Measurements from ENCODE around the gene COX6B2. TPM values are rescaled to one million over a fixed set of nuclear protein-coding genes. Genes with fewer than 3 reads are reported as not detected.

Gene COX6B2
- total and polyA plus RNA-seq, 2 donors = 2.6 to 40.4 TPM

GRCh38 chr19:55391191-55391670, 36.7 kb upstream of the COX6B2 start:
- H3K4me3 ChIP-seq (ENCODE audit: low read length in 2 of 2) = no peak overlapping the region
- 93% methylated on average over 12 of the region's 12 CpGs for WGBS
- H3K27me3 ChIP-seq (ENCODE audit: control insufficient read depth in 2 of 2, insufficient read depth in 1 of 2, low read length in 1 of 2) = no peaks in the 10 kb centered on the region
- DNase-seq (ENCODE audit: low read depth in 6 of 9, low spot score in 9 of 9) = no peak
- H3K36me3 ChIP-seq (ENCODE audit: control insufficient read depth in 2 of 2, insufficient read depth in 2 of 2, low read length in 1 of 2) = peaks cover 48 to 51% of the 10 kb centered on the region in 2 donors
- H3K4me1 ChIP-seq (ENCODE audit: control insufficient read depth in 2 of 2, insufficient read depth in 2 of 2, low read length in 2 of 2) = peaks cover 16 to 33% of the 10 kb centered on the region in 2 donors
- no peaks in the 10 kb centered on the region for H3K9me3 ChIP-seq (ENCODE audit: control insufficient read depth in 2 of 2, insufficient read depth in 1 of 2, low read length in 1 of 2)
- H3K27ac ChIP-seq (ENCODE audit: low read depth in 1 of 2, low read length in 1 of 2) = no peak overlapping the region

GRCh38 chr19:55390461-55390880, 36.0 kb upstream of the COX6B2 start:
- Histone ChIP-seq H3K27ac (ENCODE audit: low read depth in 1 of 2, low read length in 1 of 2) (no peak overlapping the region), H3K9me3 (ENCODE audit: control insufficient read depth in 2 of 2, insufficient read depth in 1 of 2, low read length in 1 of 2) (no peaks in the 10 kb centered on the region), H3K4me3 (ENCODE audit: low read length in 2 of 2) (no peak overlapping the region), H3K4me1 (ENCODE audit: control insufficient read depth in 2 of 2, insufficient read depth in 2 of 2, low read length in 2 of 2) (peaks cover 16 to 33% of the 10 kb centered on the region in 2 donors), H3K36me3 (ENCODE audit: control insufficient read depth in 2 of 2, insufficient read depth in 2 of 2, low read length in 1 of 2) (peaks cover 48 to 51% of the 10 kb centered on the region in 2 donors), H3K27me3 (ENCODE audit: control insufficient read depth in 2 of 2, insufficient read depth in 1 of 2, low read length in 1 of 2) (no peaks in the 10 kb centered on the region)
- 88% methylated on average over 7 of the region's 7 CpGs for WGBS
- DNase-seq (ENCODE audit: low read depth in 6 of 9, low spot score in 9 of 9) = no peak

- no peak overlapping the region for H3K27ac ChIP-seq (ENCODE audit: low read depth in 1 of 2, low read length in 1 of 2)
- H3K27me3 ChIP-seq (ENCODE audit: control insufficient read depth in 2 of 2, insufficient read depth in 1 of 2, low read length in 1 of 2) = no peaks in the 10 kb centered on the region
- 96% methylated on average over 21 of the region's 21 CpGs for WGBS
- no peak for DNase-seq (ENCODE audit: low read depth in 6 of 9, low spot score in 9 of 9)
- H3K36me3 ChIP-seq (ENCODE audit: control insufficient read depth in 2 of 2, insufficient read depth in 2 of 2, low read length in 1 of 2) = peaks cover 48 to 51% of the 10 kb centered on the region in 2 donors
- no peaks in the 10 kb centered on the region for H3K9me3 ChIP-seq (ENCODE audit: control insufficient read depth in 2 of 2, insufficient read depth in 1 of 2, low read length in 1 of 2)
- peaks cover 20 to 38% of the 10 kb centered on the region in 2 donors for H3K4me1 ChIP-seq (ENCODE audit: control insufficient read depth in 2 of 2, insufficient read depth in 2 of 2, low read length in 2 of 2)
- H3K4me3 ChIP-seq (ENCODE audit: low read length in 2 of 2) = no peak overlapping the region
These were observed 35.1 kb upstream of the COX6B2 start for GRCh38 chr19:55389386-55390317.

- Histone ChIP-seq H3K4me3 (ENCODE audit: low read length in 2 of 2) (peak overlapping the region in 1 of 2 donors; percentile 95), H3K9me3 (ENCODE audit: control insufficient read depth in 2 of 2, insufficient read depth in 1 of 2, low read length in 1 of 2) (no peaks in the 10 kb centered on the region), H3K36me3 (ENCODE audit: control insufficient read depth in 2 of 2, insufficient read depth in 2 of 2, low read length in 1 of 2) (peaks cover 48 to 51% of the 10 kb centered on the region in 2 donors), H3K4me1 (ENCODE audit: control insufficient read depth in 2 of 2, insufficient read depth in 2 of 2, low read length in 2 of 2) (peaks cover 23 to 49% of the 10 kb centered on the region in 2 donors), H3K27ac (ENCODE audit: low read depth in 1 of 2, low read length in 1 of 2) (no peak overlapping the region), H3K27me3 (ENCODE audit: control insufficient read depth in 2 of 2, insufficient read depth in 1 of 2, low read length in 1 of 2) (no peaks in the 10 kb centered on the region)
- 96% methylated on average over 24 of the region's 24 CpGs for WGBS
- no peak for DNase-seq (ENCODE audit: low read depth in 6 of 9, low spot score in 9 of 9)
These were observed 33.4 kb upstream of the COX6B2 start for GRCh38 chr19:55387736-55388497.

DNA sequence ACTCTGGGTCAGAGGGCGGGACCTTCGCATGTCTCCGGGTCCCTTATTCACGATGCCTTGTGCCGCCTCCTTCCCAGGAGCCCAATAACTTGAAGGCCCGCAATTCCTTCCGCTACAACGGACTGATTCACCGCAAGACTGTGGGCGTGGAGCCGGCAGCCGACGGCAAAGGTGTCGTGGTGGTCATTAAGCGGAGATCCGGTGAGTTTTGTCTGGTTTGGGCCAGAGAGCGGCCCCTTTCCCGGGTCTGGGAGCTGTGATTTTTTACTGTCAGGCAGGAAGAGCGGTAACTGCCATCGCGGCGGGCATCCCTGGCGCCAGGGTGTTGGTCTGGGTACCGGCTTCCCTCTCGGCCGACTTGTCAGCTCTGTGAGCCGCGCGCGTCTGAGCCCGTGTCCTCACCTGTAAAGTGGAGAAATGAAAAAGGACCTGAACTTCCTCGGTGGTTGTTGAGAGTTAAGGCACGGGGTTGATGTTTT, 32.0 kb upstream of the COX6B2 start:
- H3K36me3 ChIP-seq (ENCODE audit: control insufficient read depth in 2 of 2, insufficient read depth in 2 of 2, low read length in 1 of 2) = peaks cover 41 to 50% of the 10 kb centered on the region in 2 donors
- 4% methylated on average over 33 of the region's 33 CpGs for WGBS
- H3K4me3 ChIP-seq (ENCODE audit: low read length in 2 of 2) = peak overlapping the region; percentile 91 to 95
- H3K27me3 ChIP-seq (ENCODE audit: control insufficient read depth in 2 of 2, insufficient read depth in 1 of 2, low read length in 1 of 2) = no peaks in the 10 kb centered on the region
- H3K27ac ChIP-seq (ENCODE audit: low read depth in 1 of 2, low read length in 1 of 2) = peak overlapping the region; percentile 48 to 97
- no peaks in the 10 kb centered on the region for H3K9me3 ChIP-seq (ENCODE audit: control insufficient read depth in 2 of 2, insufficient read depth in 1 of 2, low read length in 1 of 2)
- DNase-seq (ENCODE audit: low read depth in 6 of 9, low spot score in 9 of 9) = no peak
- peaks cover 26 to 52% of the 10 kb centered on the region in 2 donors for H3K4me1 ChIP-seq (ENCODE audit: control insufficient read depth in 2 of 2, insufficient read depth in 2 of 2, low read length in 2 of 2)

DNA sequence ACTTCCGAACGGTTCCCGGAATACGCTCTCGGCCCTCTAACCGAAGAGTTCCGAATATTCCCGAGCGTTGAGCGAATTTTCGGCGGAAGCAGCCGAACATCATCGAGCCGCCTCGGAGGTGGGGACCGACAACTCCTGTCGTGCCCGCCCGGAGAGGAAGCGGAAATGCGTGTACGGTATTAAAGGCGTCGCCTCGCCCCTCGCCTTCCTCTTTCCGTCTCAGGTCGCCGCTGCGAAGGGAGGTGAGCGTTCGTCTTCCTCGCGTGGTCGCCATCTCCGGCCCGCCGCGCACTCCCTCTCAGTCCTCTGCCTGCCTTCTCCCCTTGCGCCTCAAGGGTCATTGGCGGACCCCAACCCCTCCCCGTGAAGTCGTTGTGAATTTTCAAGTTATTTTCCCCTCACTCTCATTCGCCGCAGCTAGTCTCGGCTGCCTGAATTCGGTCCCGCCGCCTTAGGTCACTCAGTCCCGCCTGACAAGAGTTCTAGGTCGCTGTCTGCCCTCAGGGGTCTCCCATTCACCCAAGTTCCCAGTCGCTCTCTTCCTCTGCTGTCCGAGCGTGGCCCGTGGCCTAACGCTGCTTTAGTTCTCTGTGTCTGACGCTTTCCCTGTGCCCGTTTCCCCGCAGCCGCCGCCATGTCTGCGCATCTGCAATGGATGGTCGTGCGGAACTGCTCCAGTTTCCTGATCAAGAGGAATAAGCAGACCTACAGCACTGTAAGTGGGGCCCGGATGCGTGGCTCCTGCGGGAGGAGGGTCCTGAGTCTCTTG, 31.4 kb upstream of the COX6B2 start, which contains the start of gene RPL28:
TSS of gene RPL28 (plus strand) at position 209 of the 769 bp plus-strand sequence. CDS start at position 635, 426 bp downstream.
- Histone ChIP-seq H3K36me3 (ENCODE audit: control insufficient read depth in 2 of 2, insufficient read depth in 2 of 2, low read length in 1 of 2) (peaks cover 35 to 44% of the 10 kb centered on the region in 2 donors), H3K4me1 (ENCODE audit: control insufficient read depth in 2 of 2, insufficient read depth in 2 of 2, low read length in 2 of 2) (peaks cover 26 to 52% of the 10 kb centered on the region in 2 donors), H3K27ac (ENCODE audit: low read depth in 1 of 2, low read length in 1 of 2) (peak within 1 kb of the TSS; percentile 97 to 99), H3K4me3 (ENCODE audit: low read length in 2 of 2) (peak within 1 kb of the TSS; percentile 91 to 95), H3K27me3 (ENCODE audit: control insufficient read depth in 2 of 2, insufficient read depth in 1 of 2, low read length in 1 of 2) (no peaks in the 10 kb centered on the region), H3K9me3 (ENCODE audit: control insufficient read depth in 2 of 2, insufficient read depth in 1 of 2, low read length in 1 of 2) (no peaks in the 10 kb centered on the region)
- DNase-seq (ENCODE audit: low read depth in 6 of 9, low spot score in 9 of 9) = peak; percentile 96 to 100 (median 99)
- under 1% methylated on average over 68 of the region's 68 CpGs for WGBS

DNA sequence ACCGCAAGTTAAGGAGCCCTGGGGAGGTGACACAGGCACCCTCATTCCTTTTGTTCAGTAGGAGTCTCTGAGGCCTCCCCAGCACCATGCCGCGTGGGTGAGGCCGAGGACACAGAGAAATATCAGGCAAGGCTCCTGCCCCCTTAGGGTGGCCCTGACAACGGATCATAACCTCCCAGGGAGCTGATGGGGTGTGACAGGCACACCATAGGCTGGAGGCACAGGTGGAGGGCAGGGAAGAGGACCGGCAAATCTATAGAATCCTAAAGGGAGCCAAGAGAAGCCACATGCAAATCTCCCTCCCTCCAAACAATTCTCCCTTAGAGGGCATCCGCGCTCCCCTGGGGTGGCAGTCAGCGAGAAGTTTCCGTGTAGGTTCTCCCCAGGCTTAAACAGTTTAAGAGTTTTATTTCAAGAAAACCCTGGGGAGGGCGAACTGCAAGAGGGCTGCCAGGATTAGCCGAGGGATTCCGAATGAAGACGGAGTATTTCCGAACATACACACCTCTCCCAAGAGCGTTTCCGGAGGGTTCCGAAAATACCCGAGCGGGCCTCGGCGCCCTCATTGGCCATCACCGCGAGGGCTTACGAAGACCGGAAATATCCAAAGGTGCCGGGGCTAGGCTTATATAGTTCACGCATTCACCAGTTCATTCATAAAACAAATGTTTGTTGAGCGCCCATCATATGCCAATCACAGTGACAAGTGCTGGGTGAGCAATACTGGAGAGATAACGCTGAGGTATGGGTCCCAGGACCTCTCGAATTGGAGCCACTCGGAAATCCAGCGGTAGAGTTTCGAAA, 30.6 kb upstream of the COX6B2 start:
- DNase-seq (ENCODE audit: low read depth in 6 of 9, low spot score in 9 of 9) = peak; percentile 95 to 100 (median 98)
- H3K36me3 ChIP-seq (ENCODE audit: control insufficient read depth in 2 of 2, insufficient read depth in 2 of 2, low read length in 1 of 2) = peaks cover 28 to 37% of the 10 kb centered on the region in 2 donors
- H3K4me3 ChIP-seq (ENCODE audit: low read length in 2 of 2) = peak overlapping the region; percentile 91 to 95
- WGBS = 5% methylated on average over 34 of the region's 34 CpGs
- peaks cover 26 to 52% of the 10 kb centered on the region in 2 donors for H3K4me1 ChIP-seq (ENCODE audit: control insufficient read depth in 2 of 2, insufficient read depth in 2 of 2, low read length in 2 of 2)
- no peaks in the 10 kb centered on the region for H3K9me3 ChIP-seq (ENCODE audit: control insufficient read depth in 2 of 2, insufficient read depth in 1 of 2, low read length in 1 of 2)
- H3K27ac ChIP-seq (ENCODE audit: low read depth in 1 of 2, low read length in 1 of 2) = peak overlapping the region; percentile 97 to 99
- H3K27me3 ChIP-seq (ENCODE audit: control insufficient read depth in 2 of 2, insufficient read depth in 1 of 2, low read length in 1 of 2) = no peaks in the 10 kb centered on the region
